Vagina (tissue), 2 donors: ENCODE data around the gene PRIM2. TPM values are rescaled to one million over a fixed set of nuclear protein-coding genes. Genes with fewer than 3 reads are reported as not detected.
A peak's percentile ranks its signal among the peaks of the same experiment; 100 is the strongest.
"Not testable (repeated sequence)": the region's sequence is repeated elsewhere in the genome, so short reads cannot be mapped to it uniquely, and the experiment has no call there.

Source experiments
- DNase-seq, 2 donors: peaks; one replicate each; pipeline ENCODE4 v3.0.0-alpha.2; 2017; ENCODE audit errors: extremely low spot score in 2 of 2
- H3K27ac ChIP-seq: fragments of 200-600 bp; sonication (generic); one replicate; pipeline ENCODE4 v1.5.1; 2019
- H3K27me3 ChIP-seq: fragments of 200-600 bp; sonication (generic); one replicate; pipeline ENCODE4 v1.5.1; 2019
- H3K36me3 ChIP-seq, 2 donors: fragments of 200-600 bp; sonication (generic); one replicate each; pipeline ENCODE4 v1.5.1; 2017 to 2019
- H3K4me1 ChIP-seq: fragments of 200-600 bp; sonication (generic); one replicate; pipeline ENCODE4 v1.5.1; 2019
- H3K4me3 ChIP-seq, 2 donors: fragments of 200-600 bp; sonication (generic); 1 replicate in 1 of 2; 2 replicates in 1 of 2; pipeline ENCODE4 v1.5.1; 2016 to 2019
- H3K9me3 ChIP-seq: fragments of 200-600 bp; sonication (generic); one replicate; pipeline ENCODE4 v1.5.1; 2019
- CTCF ChIP-seq, 3 experiments: fragments of 450-650 bp in 2 of 3; fragments of 200-600 bp in 1 of 3; sonication (generic) in 1 of 3; IDR thresholded peaks; one replicate each; pipeline ENCODE4 v1.5.1; 2017 to 2019; ENCODE audit warnings: antibody characterized with exemption in 3 of 3, mild to moderate bottlenecking in 2 of 3, moderate library complexity in 2 of 3
- POLR2A ChIP-seq, 2 donors: fragments of 450-650 bp; IDR thresholded peaks; one replicate each; pipeline ENCODE4 v1.6.1; 2017; ENCODE audit warnings: antibody characterized with exemption in 2 of 2, mild to moderate bottlenecking in 2 of 2, moderate library complexity in 2 of 2
- POLR2AphosphoS5 ChIP-seq, 2 donors: sonication (generic); formaldehyde crosslinking; IDR thresholded peaks; one replicate each; pipeline ENCODE4 v1.9.0; 2017; ENCODE audit warnings: antibody characterized with exemption in 2 of 2, mild to moderate bottlenecking in 2 of 2, low read depth in 1 of 2; ENCODE audit not compliant: insufficient read depth in 1 of 2
- intact Hi-C: fragments of 100-400 bp; cut with DNase I; formaldehyde crosslinking; loops from one replicate; pipeline ENCODE4 v1.15.1; 2023
- total RNA-seq: library from RNA; depleted of rRNA; stranded (reverse); fragments of >200 nt; gene quantifications from one replicate; pipeline ENCODE4 v1.2.3, GENCODE V29; 2016

The PRIM2 gene
- total RNA-seq, 1 donor from 2014 or later, result 6.9 TPM

- no peak for TF ChIP-seq CTCF (IDR thresholded peaks at IDR 0.05)
- TF ChIP-seq POLR2AphosphoS5 (IDR thresholded peaks at IDR 0.05; ENCODE audit: insufficient read depth in 1 of 2, low read depth in 1 of 2), result no peak
- no peak for TF ChIP-seq POLR2A (IDR thresholded peaks at IDR 0.05)
- Histone ChIP-seq H3K27ac (no peak overlapping the region), H3K4me1 (peaks cover 10% of the 10 kb centered on the region), H3K9me3 (no peaks in the 10 kb centered on the region), H3K36me3 (no peaks in the 10 kb centered on the region), H3K4me3 (no peak overlapping the region), H3K27me3 (no peaks in the 10 kb centered on the region)
- intact Hi-C loops, result no loop called here
- DNase-seq, result no peak
Observed at GRCh38 chr6:57278570-57278969, 38.9 kb upstream of the PRIM2 start.

GRCh38 chr6:57279013-57279412, 38.4 kb upstream of the PRIM2 start:
- no peak for DNase-seq
- H3K4me1 ChIP-seq, result peaks cover 11% of the 10 kb centered on the region
- TF ChIP-seq CTCF (IDR thresholded peaks at IDR 0.05), result no peak
- no peak overlapping the region for H3K4me3 ChIP-seq
- no peaks in the 10 kb centered on the region for H3K9me3 ChIP-seq
- H3K27ac ChIP-seq, result no peak overlapping the region
- intact Hi-C loops, result no loop called here
- no peaks in the 10 kb centered on the region for H3K36me3 ChIP-seq
- no peaks in the 10 kb centered on the region for H3K27me3 ChIP-seq

GRCh38 chr6:57283106-57283505, 34.3 kb upstream of the PRIM2 start:
- Histone ChIP-seq H3K4me1 (peaks cover 11% of the 10 kb centered on the region), H3K27me3 (no peaks in the 10 kb centered on the region), H3K9me3 (no peaks in the 10 kb centered on the region), H3K4me3 (no peak overlapping the region), H3K36me3 (no peaks in the 10 kb centered on the region), H3K27ac (peak overlapping the region; percentile 10)
- DNase-seq, result no peak
- intact Hi-C loops, result no loop called here
- no peak for TF ChIP-seq CTCF (IDR thresholded peaks at IDR 0.05)
- no peak for TF ChIP-seq POLR2A (IDR thresholded peaks at IDR 0.05)
- no peak for TF ChIP-seq POLR2AphosphoS5 (IDR thresholded peaks at IDR 0.05; ENCODE audit: insufficient read depth in 1 of 2, low read depth in 1 of 2)

- DNase-seq, result no peak
- H3K27ac ChIP-seq, result peak overlapping the region; percentile 8
- H3K27me3 ChIP-seq, result no peaks in the 10 kb centered on the region
- no peak overlapping the region for H3K4me3 ChIP-seq
- no peaks in the 10 kb centered on the region for H3K36me3 ChIP-seq
- no peaks in the 10 kb centered on the region for H3K9me3 ChIP-seq
- intact Hi-C loops, result no loop called here
- peaks cover 11% of the 10 kb centered on the region for H3K4me1 ChIP-seq
- no peak for TF ChIP-seq CTCF (IDR thresholded peaks at IDR 0.05)
- peak in 1 of 2 donors; percentile 45 for TF ChIP-seq POLR2AphosphoS5 (IDR thresholded peaks at IDR 0.05; ENCODE audit: insufficient read depth in 1 of 2, low read depth in 1 of 2)
Observed at GRCh38 chr6:57283911-57284455, 33.4 kb upstream of the PRIM2 start.

GRCh38 chr6:57288136-57288535, 29.3 kb upstream of the PRIM2 start:
- not testable (repeated sequence) for H3K4me3 ChIP-seq, H3K9me3 ChIP-seq

GRCh38 chr6:57293472-57293871, 24.0 kb upstream of the PRIM2 start:
- intact Hi-C loops, H3K36me3 ChIP-seq, DNase-seq, H3K4me3 ChIP-seq, H3K27me3 ChIP-seq, H3K4me1 ChIP-seq, H3K27ac ChIP-seq, H3K9me3 ChIP-seq: not testable (repeated sequence)

More at GRCh38 chr6:57288136-57288535, 29.3 kb upstream of the PRIM2 start:
- intact Hi-C loops, H3K4me1 ChIP-seq, H3K36me3 ChIP-seq, H3K27ac ChIP-seq, DNase-seq, H3K27me3 ChIP-seq: not testable (repeated sequence)
